GM10266 (cell line): ENCODE data around the gene HOXD4.
A peak's percentile ranks its signal among the peaks of the same experiment; 100 is the strongest.

Experiments
- DNase-seq: peaks from one replicate; pipeline ENCODE4 v3.0.0; 2012; ENCODE audit errors: extremely low spot score
- CTCF ChIP-seq: IDR thresholded peaks from 2 replicates; pipeline ENCODE4 v1.5.1; 2012; ENCODE audit warnings: mild to moderate bottlenecking, low read depth; ENCODE audit not compliant: control insufficient read depth, insufficient read depth; ENCODE audit errors: missing control alignments

Gene HOXD4

DNA sequence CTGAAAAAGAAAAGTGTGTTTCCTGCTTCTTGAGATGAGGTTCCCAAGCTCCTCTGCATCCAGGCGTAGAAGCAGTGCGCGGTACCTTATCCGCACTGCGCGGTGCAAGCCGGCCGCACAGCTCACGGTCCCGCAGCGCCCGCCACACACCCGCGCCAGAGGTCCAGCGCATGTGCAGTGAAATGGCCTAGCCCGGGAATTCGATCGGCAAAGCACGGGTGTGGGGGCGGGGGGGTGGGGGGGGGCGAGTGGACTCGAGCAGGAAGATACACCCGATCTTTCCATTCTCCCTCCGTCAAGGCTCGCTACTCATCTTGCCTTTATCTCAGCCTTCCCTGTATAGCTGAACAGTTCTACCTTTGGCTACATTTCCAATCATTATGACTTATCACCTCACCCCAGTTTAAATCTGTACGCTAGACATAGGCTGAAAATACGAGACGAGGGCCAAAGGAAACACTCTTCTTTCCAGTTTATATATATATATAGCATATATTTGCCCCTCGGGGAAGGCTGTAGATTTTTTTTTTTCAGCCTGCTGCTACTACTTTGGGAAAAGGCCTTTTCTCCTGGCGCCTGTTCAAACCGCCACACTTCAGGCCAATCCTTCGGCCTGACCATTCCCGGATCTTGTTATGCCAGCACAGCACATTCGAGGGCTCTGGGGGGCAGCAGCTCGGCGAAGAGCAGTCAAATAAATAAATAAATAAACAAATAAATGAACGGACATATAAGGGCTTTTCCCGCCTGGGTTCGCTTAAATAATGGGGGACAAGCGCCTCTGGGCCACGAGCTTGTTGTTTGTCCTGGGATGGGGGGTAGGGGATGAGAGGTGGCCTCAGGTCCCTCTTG, 11.5 kb upstream of the HOXD4 start:
- no peak for TF ChIP-seq CTCF

GRCh38 chr2:176140513-176141317, 10.6 kb upstream of the HOXD4 start:
- peak; percentile 96 for TF ChIP-seq CTCF
- peak; percentile 94 for DNase-seq

More for the DNA sequence above, 11.5 kb upstream of the HOXD4 start:
- no peak for DNase-seq

- no peak for DNase-seq
- TF ChIP-seq CTCF, result no peak
Measured at GRCh38 chr2:176142281-176142680, 9.1 kb upstream of the HOXD4 start.

GRCh38 chr2:176145085-176145969, 6.0 kb upstream of the HOXD4 start:
- DNase-seq, result no peak
- no peak for TF ChIP-seq CTCF

DNA sequence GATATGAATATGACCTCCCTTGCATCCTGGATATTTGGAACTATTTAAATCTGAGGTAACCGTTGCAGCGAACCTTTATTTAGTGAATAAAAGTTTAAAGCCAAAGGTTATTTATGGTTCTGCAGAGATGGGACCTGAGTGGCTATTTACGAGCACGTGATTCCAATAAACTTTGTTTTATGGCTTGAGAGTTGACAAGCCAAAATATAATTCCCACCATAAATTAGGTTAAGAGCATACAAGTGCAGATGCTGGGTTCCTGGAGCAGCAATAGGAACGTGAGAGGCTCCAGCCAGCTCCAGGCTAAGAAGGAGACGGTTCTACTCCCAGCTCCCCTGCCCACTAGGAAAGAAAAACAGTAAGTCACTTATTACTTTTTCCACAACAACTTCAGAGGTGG, 5.2 kb upstream of the HOXD4 start:
- DNase-seq, result no peak
- TF ChIP-seq CTCF, result no peak

- no peak for TF ChIP-seq CTCF
- DNase-seq, result no peak
Measured at GRCh38 chr2:176146645-176147044, 4.7 kb upstream of the HOXD4 start.
